Peyer's patch (tissue), 4 donors: ENCODE results near the gene MSTN. TPM values are rescaled to one million over a fixed set of nuclear protein-coding genes. Genes with fewer than 3 reads are reported as not detected.
"Not testable (repeated sequence)": the region's sequence is repeated elsewhere in the genome, so short reads cannot be mapped to it uniquely, and the experiment has no call there.

Experiments
- DNase-seq, 3 donors: peaks; one replicate each; pipeline ENCODE4 v3.0.0-alpha.2; 2017 to 2019
- H3K27ac ChIP-seq, 4 donors: fragments of 200-600 bp; sonication (generic); one replicate each; pipeline ENCODE4 v1.5.1; 2016 to 2019
- H3K27me3 ChIP-seq, 2 donors: fragments of 200-600 bp; sonication (generic); one replicate each; pipeline ENCODE4 v1.5.1; 2019
- H3K36me3 ChIP-seq, 3 donors: fragments of 200-600 bp; sonication (generic); one replicate each; pipeline ENCODE4 v1.5.1; 2016 to 2019
- H3K4me1 ChIP-seq, 4 donors: fragments of 200-600 bp; sonication (generic); one replicate each; pipeline ENCODE4 v1.5.1; 2016 to 2019
- H3K4me3 ChIP-seq, 4 donors: fragments of 200-600 bp; sonication (generic); 1 replicate in 3 of 4; 2 replicates in 1 of 4; pipeline ENCODE4 v1.5.1; 2016 to 2019; ENCODE audit warnings: mild to moderate bottlenecking in 1 of 4
- H3K9me3 ChIP-seq, 4 donors: fragments of 200-600 bp; sonication (generic); one replicate each; pipeline ENCODE4 v1.5.1; 2016 to 2019; ENCODE audit warnings: mild to moderate bottlenecking in 1 of 4
- POLR2A ChIP-seq, 2 donors: fragments of 450-650 bp; IDR thresholded peaks; one replicate each; pipeline ENCODE4 v1.5.1; 2017; ENCODE audit warnings: antibody characterized with exemption in 2 of 2, mild to moderate bottlenecking in 2 of 2, moderate library complexity in 2 of 2
- total RNA-seq, 4 donors: library from RNA; depleted of rRNA; stranded (reverse); fragments of >200 nt; gene quantifications; one replicate each; pipeline ENCODE4 v1.1.0, GENCODE V29; 2016
- TF ChIP-seq, protein P1 (sequence below), 6 experiments: fragments of 450-650 bp in 4 of 6; fragments of 200-600 bp in 2 of 6; sonication (generic) in 1 of 6; IDR thresholded peaks; one replicate each; pipeline ENCODE4 v1.5.1; 2017 to 2019; ENCODE audit warnings: antibody characterized with exemption in 6 of 6, mild to moderate bottlenecking in 3 of 6, moderate library complexity in 1 of 6

The MSTN gene
- total RNA-seq, 4 donors from 2014 or later = 0.70 TPM; not detected in 3

DNA sequence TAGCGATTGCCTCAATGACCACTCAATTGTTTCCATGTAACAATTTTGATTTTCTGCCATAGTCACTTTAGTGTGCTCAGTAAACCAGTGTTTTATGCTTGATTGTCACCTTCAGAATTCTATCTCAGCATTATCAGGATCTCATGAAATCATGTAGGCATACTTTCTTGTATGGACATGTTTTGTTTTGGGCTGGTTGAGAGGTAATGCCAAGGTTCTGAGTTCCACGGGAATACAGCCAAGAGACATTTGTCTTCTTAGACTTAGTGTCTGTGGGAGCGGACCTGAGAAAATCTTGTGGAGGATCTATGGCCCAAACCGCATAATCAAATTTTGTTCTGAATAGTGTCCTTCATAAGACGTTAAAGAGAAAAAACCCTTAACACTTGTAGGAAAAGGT lies 10.2 kb downstream of the MSTN start:
- Histone ChIP-seq H3K27me3 (no peaks in the 10 kb centered on the region), H3K27ac (no peak overlapping the region), H3K9me3 (no peaks in the 10 kb centered on the region), H3K36me3 (no peaks in the 10 kb centered on the region), H3K4me3 (no peak overlapping the region), H3K4me1 (no peaks in the 10 kb centered on the region)
- TF ChIP-seq, protein P1, sequence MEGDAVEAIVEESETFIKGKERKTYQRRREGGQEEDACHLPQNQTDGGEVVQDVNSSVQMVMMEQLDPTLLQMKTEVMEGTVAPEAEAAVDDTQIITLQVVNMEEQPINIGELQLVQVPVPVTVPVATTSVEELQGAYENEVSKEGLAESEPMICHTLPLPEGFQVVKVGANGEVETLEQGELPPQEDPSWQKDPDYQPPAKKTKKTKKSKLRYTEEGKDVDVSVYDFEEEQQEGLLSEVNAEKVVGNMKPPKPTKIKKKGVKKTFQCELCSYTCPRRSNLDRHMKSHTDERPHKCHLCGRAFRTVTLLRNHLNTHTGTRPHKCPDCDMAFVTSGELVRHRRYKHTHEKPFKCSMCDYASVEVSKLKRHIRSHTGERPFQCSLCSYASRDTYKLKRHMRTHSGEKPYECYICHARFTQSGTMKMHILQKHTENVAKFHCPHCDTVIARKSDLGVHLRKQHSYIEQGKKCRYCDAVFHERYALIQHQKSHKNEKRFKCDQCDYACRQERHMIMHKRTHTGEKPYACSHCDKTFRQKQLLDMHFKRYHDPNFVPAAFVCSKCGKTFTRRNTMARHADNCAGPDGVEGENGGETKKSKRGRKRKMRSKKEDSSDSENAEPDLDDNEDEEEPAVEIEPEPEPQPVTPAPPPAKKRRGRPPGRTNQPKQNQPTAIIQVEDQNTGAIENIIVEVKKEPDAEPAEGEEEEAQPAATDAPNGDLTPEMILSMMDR (IDR thresholded peaks at IDR 0.05) = no peak
- TF ChIP-seq POLR2A (IDR thresholded peaks at IDR 0.05) = no peak
- no peak for DNase-seq

DNA sequence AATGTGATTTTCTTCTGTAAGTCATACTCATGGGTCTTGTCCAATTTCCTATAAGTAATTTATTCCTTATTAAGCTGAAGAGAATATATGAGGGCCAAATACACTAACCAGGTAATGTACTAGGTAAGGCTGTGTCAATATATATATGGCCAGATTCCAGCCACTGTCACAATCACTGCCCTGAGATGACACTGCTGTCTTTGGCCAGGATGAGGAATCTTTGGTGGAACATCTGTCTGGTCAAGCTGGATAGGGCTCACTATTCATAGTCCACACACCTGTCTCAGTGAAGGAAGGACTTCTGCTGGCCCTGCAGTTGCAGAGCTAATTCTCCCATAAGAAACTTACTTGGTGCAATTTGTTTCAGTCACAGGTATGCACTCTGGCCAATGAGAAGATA lies 11.3 kb downstream of the MSTN start:
- H3K36me3 ChIP-seq = no peaks in the 10 kb centered on the region
- no peaks in the 10 kb centered on the region for H3K4me1 ChIP-seq
- H3K27ac ChIP-seq = no peak overlapping the region
- DNase-seq = no peak
- no peaks in the 10 kb centered on the region for H3K27me3 ChIP-seq
- H3K9me3 ChIP-seq = no peaks in the 10 kb centered on the region
- no peak overlapping the region for H3K4me3 ChIP-seq
- TF ChIP-seq, protein P1 (IDR thresholded peaks at IDR 0.05) = no peak
- TF ChIP-seq POLR2A (IDR thresholded peaks at IDR 0.05) = no peak

DNA sequence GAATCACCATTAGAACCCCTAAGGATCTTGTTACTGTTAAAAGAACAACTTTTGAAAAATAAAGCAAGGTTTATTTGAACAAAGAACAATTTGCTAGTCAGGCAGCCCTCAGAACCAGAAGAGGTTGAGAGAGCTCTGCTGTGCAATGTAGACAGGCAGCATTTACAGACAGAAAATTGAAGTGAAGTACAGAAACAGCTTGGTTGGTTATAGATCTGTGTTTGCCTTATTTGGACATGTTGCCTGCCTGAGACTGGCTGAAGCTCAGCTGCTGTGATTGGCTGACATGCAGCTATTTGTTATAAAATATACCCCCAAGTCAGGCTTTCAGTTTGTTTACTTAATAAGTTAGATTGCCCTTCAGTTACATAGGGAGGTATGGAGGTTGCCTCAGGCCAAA lies 12.5 kb downstream of the MSTN start:
- Histone ChIP-seq H3K4me1 (no peaks in the 10 kb centered on the region), H3K36me3 (no peaks in the 10 kb centered on the region), H3K27ac (no peak overlapping the region), H3K4me3 (no peak overlapping the region), H3K9me3 (no peaks in the 10 kb centered on the region), H3K27me3 (no peaks in the 10 kb centered on the region)
- no peak for DNase-seq
- TF ChIP-seq, protein P1 (IDR thresholded peaks at IDR 0.05) = no peak
- TF ChIP-seq POLR2A (IDR thresholded peaks at IDR 0.05) = no peak

DNA sequence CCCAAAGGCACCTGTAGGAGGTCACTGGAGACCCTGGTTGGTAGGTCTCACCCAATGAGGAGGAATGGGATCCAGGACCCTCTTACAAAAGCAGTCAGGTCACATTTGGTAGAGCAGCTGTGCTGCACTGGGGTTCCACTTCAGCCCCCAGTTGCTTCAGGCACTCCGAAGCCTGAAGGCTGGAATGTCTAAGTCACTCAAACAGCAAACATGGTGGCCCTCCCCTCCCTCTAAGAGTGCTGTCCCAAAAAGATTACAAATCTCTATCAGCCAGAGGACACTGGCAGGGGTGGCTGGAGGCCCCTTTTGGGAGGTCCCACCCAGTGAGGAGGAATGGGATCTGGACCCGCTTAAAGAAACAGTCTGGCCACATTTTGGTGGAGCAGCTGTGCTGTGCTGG lies 17.7 kb downstream of the MSTN start:
- DNase-seq = no peak
- Histone ChIP-seq H3K4me1 (no peaks in the 10 kb centered on the region), H3K27ac (no peak overlapping the region), H3K27me3 (no peaks in the 10 kb centered on the region), H3K36me3 (no peaks in the 10 kb centered on the region), H3K4me3 (no peak overlapping the region), H3K9me3 (no peaks in the 10 kb centered on the region)
- no peak for TF ChIP-seq POLR2A (IDR thresholded peaks at IDR 0.05)
- TF ChIP-seq, protein P1 (IDR thresholded peaks at IDR 0.05) = no peak

DNA sequence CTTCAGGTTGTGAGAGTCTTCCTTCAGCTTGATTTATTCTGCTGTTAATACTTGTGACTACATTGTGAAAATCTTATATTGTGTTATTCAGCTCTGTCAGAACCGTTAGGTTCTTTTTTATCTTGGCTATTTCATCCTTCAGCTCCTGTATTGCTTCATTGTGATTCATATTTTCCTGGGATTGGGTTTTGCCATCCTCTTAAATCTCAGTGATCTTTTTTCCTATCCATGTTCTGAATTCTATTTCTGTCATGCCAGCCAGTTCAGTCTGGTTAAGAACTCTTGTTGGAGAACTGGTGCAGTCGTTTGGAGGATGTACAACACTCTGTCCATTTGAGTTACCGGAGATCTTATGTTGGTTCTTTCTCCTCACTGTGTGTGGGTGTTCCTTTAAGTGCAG lies 19.1 kb downstream of the MSTN start:
- TF ChIP-seq, protein P1 (IDR thresholded peaks at IDR 0.05) = no peak
- TF ChIP-seq POLR2A (IDR thresholded peaks at IDR 0.05) = no peak
- Histone ChIP-seq H3K4me3 (no peak overlapping the region), H3K36me3 (no peaks in the 10 kb centered on the region), H3K27ac (no peak overlapping the region), H3K9me3 (no peaks in the 10 kb centered on the region), H3K4me1 (no peaks in the 10 kb centered on the region), H3K27me3 (no peaks in the 10 kb centered on the region)
- DNase-seq = no peak

DNA sequence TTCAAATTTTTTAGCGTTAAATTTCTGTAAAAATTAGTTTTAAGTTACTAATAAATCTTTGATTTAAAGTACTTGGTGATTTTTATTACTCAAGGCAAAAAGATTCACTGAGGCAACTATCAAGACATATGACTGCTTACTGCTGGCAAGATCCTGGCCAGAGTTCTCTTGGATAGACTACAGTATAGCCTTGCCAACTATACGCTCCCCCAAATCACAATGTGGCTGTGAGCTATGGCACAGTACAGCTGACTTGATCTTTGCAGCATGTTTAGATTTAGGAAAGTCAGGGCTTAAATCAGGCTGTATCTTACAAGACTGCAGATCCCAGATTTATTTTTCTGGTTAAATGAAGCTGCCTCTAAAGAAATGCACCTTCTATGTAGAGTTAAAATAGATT lies 26.5 kb downstream of the MSTN start:
- no peak for DNase-seq
- Histone ChIP-seq H3K9me3 (no peaks in the 10 kb centered on the region), H3K27ac (no peak overlapping the region), H3K4me3 (no peak overlapping the region), H3K4me1 (no peaks in the 10 kb centered on the region), H3K36me3 (no peaks in the 10 kb centered on the region), H3K27me3 (no peaks in the 10 kb centered on the region)
- no peak for TF ChIP-seq POLR2A (IDR thresholded peaks at IDR 0.05)
- TF ChIP-seq, protein P1 (IDR thresholded peaks at IDR 0.05) = no peak

DNA sequence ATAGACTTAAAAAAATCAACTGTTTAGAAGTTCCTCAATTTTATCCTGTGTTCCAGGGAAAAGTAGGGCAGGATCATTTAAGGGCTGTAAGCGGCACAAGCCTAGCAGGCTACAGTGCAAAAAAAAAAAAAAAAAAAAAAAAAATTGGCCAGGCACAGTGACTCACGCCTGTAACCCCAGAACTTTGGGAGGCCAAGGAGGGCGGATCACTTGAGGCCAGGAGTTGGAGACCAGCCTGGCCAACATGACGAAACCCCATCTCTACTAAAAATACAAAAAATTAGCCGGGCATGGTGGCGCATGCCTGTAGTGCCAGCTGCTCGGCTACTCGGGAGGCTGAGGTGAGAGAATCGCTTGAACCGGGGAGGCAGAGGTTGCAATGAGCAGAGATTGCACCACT lies 28.1 kb downstream of the MSTN start:
- H3K4me1 ChIP-seq, DNase-seq, H3K9me3 ChIP-seq, H3K36me3 ChIP-seq, H3K27me3 ChIP-seq, H3K27ac ChIP-seq, H3K4me3 ChIP-seq: not testable (repeated sequence)
